HCT116 (cell line): ENCODE measurements around the gene TMPRSS13. TPM values are rescaled to one million over a fixed set of nuclear protein-coding genes. Genes with fewer than 3 reads are reported as not detected.

ENCODE experiments used
- ATAC-seq: fragments of 200-7000 bp; cut with Tn5 transposase; 2 replicates; pipeline ENCODE4 v1.9.1; 2020; ENCODE audit warnings: mild to moderate bottlenecking, moderate library complexity
- BruUV-seq: library from RNA; stranded (reverse); fragments of 400-500 nt; replicated peaks from 2 replicates; lab custom pipeline; 2021; lab: Mats Ljungman, UMichigan
- CTCF ChIA-PET: fragments of 300-600 bp; sonication (Branson Sonifier 250); formaldehyde crosslinking; loops from one replicate; lab custom pipeline; 2021; ENCODE audit warnings: antibody characterized with exemption; lab: Charles Lee
- POLR2A ChIA-PET: fragments of 300-600, 350-600 bp; sonication (Branson Sonifier 250); formaldehyde crosslinking; loops from one replicate; lab custom pipeline; 2021; ENCODE audit warnings: antibody characterized with exemption; lab: Charles Lee
- RAD21 ChIA-PET, 2 experiments: fragments of 300-600 bp; sonication (Branson Sonifier 250); formaldehyde crosslinking; loops; one replicate each; lab custom pipeline; 2023; ENCODE audit warnings: low total read pairs in 2 of 2; ENCODE audit not compliant: uncharacterized antibody in 2 of 2, unreplicated experiment in 2 of 2, low non-redundant PET in 1 of 2; lab: Charles Lee
- DNase-seq: peaks from one replicate; pipeline ENCODE4 v3.0.0-alpha.2; 2010; ENCODE audit warnings: low read depth, low spot score
- H2AFZ ChIP-seq: fragments of 200-600 bp; shearing (Covaris generic), sonication (generic); 2 replicates; pipeline ENCODE4 v1.6.1; 2017; ENCODE audit warnings: low read depth, mixed run types, mixed read lengths, antibody characterized with exemption, low read length; ENCODE audit not compliant: poor library complexity, severe bottlenecking
- H3K27ac ChIP-seq: 2 replicates; pipeline ENCODE4 v1.5.1; 2012; ENCODE audit warnings: low read depth, low read length
- H3K27me3 ChIP-seq: fragments of 200-600 bp; sonication (generic); 2 replicates; pipeline ENCODE4 v1.6.1; 2016; ENCODE audit warnings: mixed run types, low read length, mixed read lengths; ENCODE audit not compliant: insufficient read depth
- H3K36me3 ChIP-seq, 2 experiments: fragments of 200-500 bp in 1 of 2; fragments of 200-600 bp in 1 of 2; sonication (Bioruptor generic) in 1 of 2; sonication (generic) in 1 of 2; 2 replicates each; pipeline versions ENCODE4 v1.5.1 to v1.6.1; 2014 to 2016; ENCODE audit warnings: low read length in 2 of 2, inconsistent platforms in 1 of 2, mixed read lengths in 1 of 2, mixed run types in 1 of 2; ENCODE audit not compliant: insufficient read depth in 2 of 2, control insufficient read depth in 1 of 2
- H3K4me1 ChIP-seq, 2 experiments: fragments of 200-600 bp in 1 of 2; sonication (generic) in 1 of 2; 2 replicates each; pipeline versions ENCODE4 v1.5.1 to v1.6.1; 2012 to 2017; ENCODE audit warnings: low read length in 2 of 2, inconsistent platforms in 1 of 2, mild to moderate bottlenecking in 1 of 2, mixed read lengths in 1 of 2, mixed run types in 1 of 2, moderate library complexity in 1 of 2; ENCODE audit not compliant: insufficient read depth in 2 of 2, control insufficient read depth in 1 of 2
- H3K4me2 ChIP-seq: fragments of 200-600 bp; sonication (generic); 2 replicates; pipeline ENCODE4 v1.6.1; 2017; ENCODE audit warnings: mixed run types, low read length, mixed read lengths
- H3K4me3 ChIP-seq, 2 experiments: fragments of 200-600 bp in 1 of 2; sonication (generic) in 1 of 2; replicated peaks in 1 of 2; 2 replicates each; pipeline ENCODE4 v1.5.1; 2011 to 2016; ENCODE audit warnings: low read length in 2 of 2, control low read depth in 1 of 2, low read depth in 1 of 2, mild to moderate bottlenecking in 1 of 2, mixed read lengths in 1 of 2, mixed run types in 1 of 2
- H3K79me2 ChIP-seq: fragments of 200-600 bp; sonication (generic); 2 replicates; pipeline ENCODE4 v1.6.1; 2017; ENCODE audit warnings: mild to moderate bottlenecking, mixed run types, low read length, moderate library complexity, mixed read lengths; ENCODE audit not compliant: insufficient read depth
- H3K9ac ChIP-seq: fragments of 200-600 bp; sonication (generic); 2 replicates; pipeline ENCODE4 v1.6.1; 2016; ENCODE audit warnings: low read length, mixed read lengths
- H3K9me2 ChIP-seq: fragments of 200-600 bp; sonication (generic), shearing (Covaris generic); 2 replicates; pipeline ENCODE4 v1.6.1; 2017; ENCODE audit warnings: mixed run types, mild to moderate bottlenecking, moderate library complexity; ENCODE audit not compliant: insufficient read depth
- H3K9me3 ChIP-seq, 2 experiments: fragments of 200-500 bp in 1 of 2; fragments of 200-600 bp in 1 of 2; sonication (Bioruptor generic) in 1 of 2; sonication (generic) in 1 of 2; 2 replicates each; pipeline ENCODE4 v1.6.1; 2014 to 2017; ENCODE audit warnings: low read length in 2 of 2, mixed read lengths in 2 of 2, inconsistent platforms in 1 of 2, low read depth in 1 of 2, mild to moderate bottlenecking in 1 of 2, mixed run types in 1 of 2, moderate library complexity in 1 of 2; ENCODE audit not compliant: control insufficient read depth in 1 of 2, insufficient read depth in 1 of 2
- H4K20me1 ChIP-seq: fragments of 200-600 bp; sonication (generic), shearing (Covaris generic); 2 replicates; pipeline ENCODE4 v1.6.1; 2017; ENCODE audit warnings: mixed run types, mild to moderate bottlenecking, moderate library complexity; ENCODE audit not compliant: insufficient read depth
- JUND ChIP-seq: IDR thresholded peaks from 2 replicates; pipeline ENCODE4 v1.6.1; 2012
- MAX ChIP-seq: IDR thresholded peaks from 2 replicates; pipeline ENCODE4 v1.6.1; 2012
- POLR2AphosphoS5 ChIP-seq: IDR thresholded peaks from 2 replicates; pipeline ENCODE4 v1.6.1; 2011; ENCODE audit warnings: mild to moderate bottlenecking, low read depth, low read length, moderate library complexity
- RAD21 ChIP-seq: IDR thresholded peaks from 2 replicates; pipeline ENCODE4 v1.6.1; 2012; ENCODE audit warnings: low read depth, mild to moderate bottlenecking
- SRF ChIP-seq: IDR thresholded peaks from 2 replicates; pipeline ENCODE4 v1.6.1; 2012; ENCODE audit warnings: low read depth
- TCF7L2 ChIP-seq: IDR thresholded peaks from 2 replicates; pipeline ENCODE4 v1.7.0; 2011; ENCODE audit warnings: borderline replicate concordance, inconsistent platforms; ENCODE audit not compliant: insufficient read depth, insufficient read length; ENCODE audit errors: extremely low read depth
- YY1 ChIP-seq: IDR thresholded peaks from 2 replicates; pipeline ENCODE4 v1.6.1; 2011; ENCODE audit warnings: low read length, low read depth, moderate library complexity, mild to moderate bottlenecking; ENCODE audit not compliant: insufficient replicate concordance; ENCODE audit errors: extremely low read depth
- ZBTB33 ChIP-seq: IDR thresholded peaks from 2 replicates; pipeline ENCODE4 v1.6.1; 2011; ENCODE audit warnings: mild to moderate bottlenecking, low read length, moderate library complexity; ENCODE audit not compliant: insufficient replicate concordance; ENCODE audit errors: extremely low read depth
- ZFX ChIP-seq: fragments of 450-650 bp; IDR thresholded peaks from 2 replicates; pipeline ENCODE4 v1.6.1; 2017
- intact Hi-C: fragments of 100-400 bp; cut with micrococcal nuclease; formaldehyde crosslinking; loops from 2 replicates; pipeline ENCODE4 v1.10.0; 2022
- total RNA-seq: library from RNA; stranded (reverse); gene quantifications from one replicate; pipeline ENCODE4 v1.2.1, GENCODE V29; 2021; ENCODE audit not compliant: unreplicated experiment

Gene TMPRSS13
- total RNA-seq, 1 experiment from 2014 or later: 0.52 TPM

GRCh38 chr11:117962826-117963225 is 33.6 kb upstream of the TMPRSS13 start:
- no peak overlapping the region for H3K9ac ChIP-seq
- H3K27me3 ChIP-seq: no peaks in the 10 kb centered on the region
- no peaks in the 10 kb centered on the region for H3K9me3 ChIP-seq
- intact Hi-C loops: no loop called here
- ATAC-seq (no peak), DNase-seq (no peak)
- H4K20me1 ChIP-seq: no peaks in the 10 kb centered on the region
- H3K79me2 ChIP-seq: no peaks in the 10 kb centered on the region
- no peak overlapping the region for H3K27ac ChIP-seq
- no peak overlapping the region for H3K4me3 ChIP-seq
- no TSS peak for BruUV-seq
- ChIA-PET POLR2A (no interaction called here), RAD21 (no interaction called here), CTCF (no interaction called here)
- H3K4me1 ChIP-seq: no peaks in the 10 kb centered on the region
- TF ChIP-seq JUND: no peak
- TF ChIP-seq ZFX: no peak
- no peak for TF ChIP-seq YY1
- no peak for TF ChIP-seq POLR2AphosphoS5
- no peak for TF ChIP-seq ZBTB33
- TF ChIP-seq SRF: no peak
- TF ChIP-seq MAX: no peak
- TF ChIP-seq TCF7L2: no peak
- TF ChIP-seq RAD21: no peak
- no peaks in the 10 kb centered on the region for H3K9me2 ChIP-seq
- H3K36me3 ChIP-seq: no peaks in the 10 kb centered on the region
- H2AFZ ChIP-seq: no peak overlapping the region
- no peak overlapping the region for H3K4me2 ChIP-seq
